PFSK-1 (cell line): Measurements from ENCODE around the gene CPA1.

Source experiments
- FOXP2 ChIP-seq: optimal IDR thresholded peaks from 2 replicates; pipeline ENCODE3; 2011; ENCODE audit warnings: borderline replicate concordance, control low read depth, inconsistent platforms; ENCODE audit not compliant: insufficient read depth; ENCODE audit errors: extremely low read length, extremely low read depth
- POLR2AphosphoS5 ChIP-seq: IDR thresholded peaks from 2 replicates; pipeline ENCODE4 v1.6.1; 2012; ENCODE audit warnings: low read depth, mild to moderate bottlenecking, control low read depth, low read length, moderate library complexity
- TAF1 ChIP-seq: IDR thresholded peaks from 2 replicates; pipeline ENCODE4 v1.6.1; 2012; ENCODE audit warnings: low read length, control low read depth, borderline replicate concordance; ENCODE audit not compliant: insufficient read depth

- no peak for TF ChIP-seq POLR2AphosphoS5
- TF ChIP-seq FOXP2, result no peak
- TF ChIP-seq TAF1, result no peak
Measured at GRCh38 chr7:130429019-130429418, 48.7 kb downstream of the CPA1 start.
